H9 (cell line): Measurements from ENCODE around the gene SLC38A1. TPM values are rescaled to one million over a fixed set of nuclear protein-coding genes. Genes with fewer than 3 reads are reported as not detected.

Experiments used
- DNase-seq: peaks from one replicate; pipeline ENCODE4 v3.0.0-alpha.2; 2017
- H2AFZ ChIP-seq: one replicate; pipeline ENCODE4 v1.6.1; 2013; ENCODE audit warnings: mild to moderate bottlenecking, low read length, control low read depth, moderate library complexity
- H2AK5ac ChIP-seq: 2 replicates; pipeline ENCODE4 v1.6.1; 2013; ENCODE audit warnings: low read length, control low read depth, mixed read lengths; ENCODE audit not compliant: insufficient read length
- H2BK120ac ChIP-seq: one replicate; pipeline ENCODE4 v1.6.1; 2013; ENCODE audit warnings: low read depth, mild to moderate bottlenecking, low read length, control low read depth, inconsistent platforms; ENCODE audit not compliant: poor library complexity, severe bottlenecking
- H2BK12ac ChIP-seq: 2 replicates; pipeline ENCODE4 v1.6.1; 2013; ENCODE audit warnings: low read length, control low read depth, mixed read lengths, low read depth; ENCODE audit not compliant: insufficient read length
- H2BK15ac ChIP-seq: 2 replicates; pipeline ENCODE4 v1.6.1; 2013; ENCODE audit warnings: low read depth, low read length, control low read depth
- H2BK20ac ChIP-seq: one replicate; pipeline ENCODE4 v1.6.1; 2013; ENCODE audit warnings: low read depth, mild to moderate bottlenecking, low read length, control low read depth, inconsistent platforms; ENCODE audit not compliant: poor library complexity, severe bottlenecking
- H2BK5ac ChIP-seq: 2 replicates; pipeline ENCODE4 v1.6.1; 2013; ENCODE audit warnings: low read length, control low read depth, mixed read lengths; ENCODE audit not compliant: insufficient read length
- H3K14ac ChIP-seq: 2 replicates; pipeline ENCODE4 v1.6.1; 2013; ENCODE audit warnings: low read length, control low read depth; ENCODE audit not compliant: insufficient read depth
- H3K18ac ChIP-seq: 2 replicates; pipeline ENCODE4 v1.6.1; 2013; ENCODE audit warnings: low read depth, mild to moderate bottlenecking, mixed read lengths, low read length, control low read depth; ENCODE audit not compliant: insufficient read length
- H3K23ac ChIP-seq: 2 replicates; pipeline ENCODE4 v1.6.1; 2013; ENCODE audit warnings: low read length, control low read depth, mixed read lengths, low read depth; ENCODE audit not compliant: insufficient read length
- H3K23me2 ChIP-seq: 2 replicates; pipeline ENCODE4 v1.6.1; 2013; ENCODE audit warnings: low read depth, mild to moderate bottlenecking, mixed read lengths, low read length, control low read depth; ENCODE audit not compliant: insufficient read length, poor library complexity, severe bottlenecking
- H3K27ac ChIP-seq: 2 replicates; pipeline ENCODE4 v1.5.1; 2013; ENCODE audit warnings: low read length, control low read depth, mixed read lengths, low read depth; ENCODE audit not compliant: insufficient read length
- H3K27me3 ChIP-seq: 2 replicates; pipeline ENCODE4 v1.6.1; 2013; ENCODE audit warnings: low read length, control low read depth, inconsistent platforms; ENCODE audit not compliant: insufficient read depth
- H3K4ac ChIP-seq: 2 replicates; pipeline ENCODE4 v1.6.1; 2013; ENCODE audit warnings: low read depth, mild to moderate bottlenecking, control low read depth, inconsistent platforms, low read length, moderate library complexity
- H3K4me1 ChIP-seq: 2 replicates; pipeline ENCODE4 v1.6.1; 2013; ENCODE audit warnings: low read length, control low read depth, inconsistent platforms; ENCODE audit not compliant: insufficient read depth
- H3K4me2 ChIP-seq: 2 replicates; pipeline ENCODE4 v1.6.1; 2013; ENCODE audit warnings: low read length, control low read depth, mixed read lengths; ENCODE audit not compliant: insufficient read length, insufficient read depth
- H3K56ac ChIP-seq: 2 replicates; pipeline ENCODE4 v1.6.1; 2013; ENCODE audit warnings: low read depth, mild to moderate bottlenecking, mixed read lengths, low read length, control low read depth; ENCODE audit not compliant: insufficient read length
- H3K79me1 ChIP-seq: 2 replicates; pipeline ENCODE4 v1.6.1; 2013; ENCODE audit warnings: low read depth, mild to moderate bottlenecking, moderate library complexity, low read length, control low read depth, inconsistent platforms; ENCODE audit not compliant: insufficient read depth, poor library complexity, severe bottlenecking
- H3K79me2 ChIP-seq: 2 replicates; pipeline ENCODE4 v1.6.1; 2013; ENCODE audit warnings: low read length, control low read depth, inconsistent platforms; ENCODE audit not compliant: insufficient read depth
- H3K9ac ChIP-seq: 2 replicates; pipeline ENCODE4 v1.6.1; 2013; ENCODE audit warnings: low read length, control low read depth, mixed read lengths; ENCODE audit not compliant: insufficient read length; ENCODE audit errors: extremely low read depth
- H3K9me3 ChIP-seq: one replicate; pipeline ENCODE4 v1.6.1; 2013; ENCODE audit warnings: low read depth, low read length, inconsistent platforms; ENCODE audit not compliant: control insufficient read depth
- H3T11ph ChIP-seq: one replicate; pipeline ENCODE4 v1.6.1; 2013; ENCODE audit warnings: mild to moderate bottlenecking, low read length, control low read depth, inconsistent platforms
- H4K20me1 ChIP-seq: one replicate; pipeline ENCODE4 v1.6.1; 2013; ENCODE audit not compliant: control insufficient read depth, insufficient read length, insufficient read depth
- H4K5ac ChIP-seq: 2 replicates; pipeline ENCODE4 v1.6.1; 2013; ENCODE audit warnings: low read depth, mild to moderate bottlenecking, mixed read lengths, low read length, control low read depth; ENCODE audit not compliant: insufficient read length
- H4K8ac ChIP-seq: replicated peaks from 2 replicates; pipeline ENCODE4 v1.6.1; 2013; ENCODE audit warnings: low read length, control low read depth, mixed read lengths, low read depth; ENCODE audit not compliant: insufficient read length
- H4K91ac ChIP-seq: 2 replicates; pipeline ENCODE4 v1.6.1; 2013; ENCODE audit warnings: low read depth, mild to moderate bottlenecking, moderate library complexity, mixed read lengths, low read length, control low read depth; ENCODE audit not compliant: insufficient read length
- H3K27ac Mint-ChIP-seq, 3 experiments: 2 replicates in 2 of 3; 3 replicates in 1 of 3; pipeline ENCODE4 v1.8.0; 2020 to 2021; ENCODE audit warnings: mixed read lengths in 3 of 3, mild to moderate bottlenecking in 1 of 3, moderate library complexity in 1 of 3
- H3K27me3 Mint-ChIP-seq: 2 replicates; pipeline ENCODE4 v1.8.0; 2021; ENCODE audit warnings: low read depth, mild to moderate bottlenecking, moderate library complexity, mixed read lengths
- H3K36me3 Mint-ChIP-seq, 3 experiments: 2 replicates in 2 of 3; 3 replicates in 1 of 3; pipeline ENCODE4 v1.8.0; 2020 to 2021; ENCODE audit warnings: low read depth in 3 of 3, mixed read lengths in 3 of 3; ENCODE audit not compliant: insufficient read depth in 1 of 3
- H3K4me1 Mint-ChIP-seq, 2 experiments: 2 replicates each; pipeline ENCODE4 v1.8.0; 2020; ENCODE audit warnings: mixed read lengths in 2 of 2
- H3K4me3 Mint-ChIP-seq, 2 experiments: 2 replicates in 1 of 2; 3 replicates in 1 of 2; pipeline ENCODE4 v1.8.0; 2020 to 2021; ENCODE audit warnings: mild to moderate bottlenecking in 2 of 2, mixed read lengths in 2 of 2, moderate library complexity in 1 of 2
- H3K9me3 Mint-ChIP-seq, 2 experiments: 2 replicates in 1 of 2; 3 replicates in 1 of 2; pipeline ENCODE4 v1.8.0; 2020; ENCODE audit warnings: mild to moderate bottlenecking in 2 of 2, mixed read lengths in 2 of 2, moderate library complexity in 1 of 2
- CTCF ChIP-seq: fragments of 200-600 bp; sonication (generic); conservative IDR thresholded peaks from 3 replicates; pipeline ENCODE4 v1.8.0; 2021; ENCODE audit warnings: antibody characterized with exemption, mild to moderate bottlenecking
- WGBS: extraction: QIAGEN DNeasy Blood & Tissue Kit; methylation state at CpG from one replicate; pipeline ENCODE4 v1.1.7; 2013; ENCODE audit warnings: missing lambda C conversion rate, low lambda C conversion rate, mixed read lengths; ENCODE audit not compliant: insufficient read length; ENCODE audit errors: extremely low coverage; 5-methylcytosine and 5-hydroxymethylcytosine counted together
- total RNA-seq: library from RNA; stranded (reverse); gene quantifications from 2 replicates; pipeline ENCODE4 v1.2.1, GENCODE V29; 2021

The SLC38A1 gene
- total RNA-seq, 1 experiment from 2014 or later = 216 TPM

DNA sequence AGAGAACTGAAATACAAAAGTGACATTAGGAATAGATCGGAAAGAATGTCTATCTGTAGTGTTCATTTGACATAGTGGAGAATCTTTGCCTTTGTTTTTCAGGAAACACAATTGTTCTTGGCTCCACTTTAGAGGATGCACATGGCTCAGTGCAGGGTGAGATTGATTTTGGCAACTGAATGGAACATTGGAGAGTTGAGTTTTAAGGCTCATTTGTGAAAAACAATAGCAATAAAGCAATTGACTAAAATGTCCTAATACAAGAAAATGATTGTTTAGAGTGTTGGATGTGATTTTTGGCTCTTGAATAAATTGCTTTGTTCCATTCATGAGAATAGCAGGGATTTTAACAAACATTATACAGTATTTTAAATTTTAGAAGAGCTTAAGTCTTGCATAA lies 116.4 kb downstream of the SLC38A1 start:
- Histone ChIP-seq H3K4me1 (no peaks in the 10 kb centered on the region), H3K79me1 (no peaks in the 10 kb centered on the region), H2BK20ac (no peak overlapping the region), H2BK120ac (no peak overlapping the region), H2AFZ (no peak overlapping the region), H4K5ac (no peak overlapping the region), H4K91ac (no peak overlapping the region), H3K27ac (no peak overlapping the region), H3K9ac (no peak overlapping the region), H3K23ac (no peak overlapping the region), H3K14ac (no peak overlapping the region), H3T11ph (no peak overlapping the region), H4K8ac (no peak overlapping the region), H3K23me2 (no peaks in the 10 kb centered on the region), H3K56ac (no peak overlapping the region), H3K27me3 (no peaks in the 10 kb centered on the region), H3K4me2 (no peak overlapping the region), H2BK15ac (no peak overlapping the region), H2BK12ac (no peak overlapping the region), H3K18ac (no peak overlapping the region), H3K9me3 (no peaks in the 10 kb centered on the region), H3K79me2 (no peaks in the 10 kb centered on the region), H2BK5ac (no peak overlapping the region), H3K4ac (no peak overlapping the region), H2AK5ac (no peak overlapping the region), H4K20me1 (no peaks in the 10 kb centered on the region)
- no peak overlapping the region for H3K27ac Mint-ChIP-seq
- no CpG with 5 or more reads among the region's 1 CpG for WGBS
- no peak overlapping the region for H3K4me3 Mint-ChIP-seq
- no peak for TF ChIP-seq CTCF
- no peak for DNase-seq
- H3K9me3 Mint-ChIP-seq = peaks cover 8 to 10% of the 10 kb centered on the region in 2 experiments; a peak in 4 of 5 replicates
- H3K36me3 Mint-ChIP-seq = peaks cover 2 to 11% (median 8%) of the 10 kb centered on the region in 3 experiments; a peak in 6 of 7 replicates
- peaks cover 6 to 8% of the 10 kb centered on the region in 2 experiments; a peak in 3 of 4 replicates for H3K4me1 Mint-ChIP-seq
- H3K27me3 Mint-ChIP-seq = no peaks in the 10 kb centered on the region
